GM19372 (cell line): ENCODE data around the gene CLEC18C.
"Not testable (repeated sequence)": the region's sequence is repeated elsewhere in the genome, so short reads cannot be mapped to it uniquely, and the experiment has no call there.

ENCODE experiments used
- ATAC-seq: cut with Tn5 transposase; IDR thresholded peaks from one replicate; pipeline ENCODE4 v1.9.1; 2021; ENCODE audit warnings: mild to moderate bottlenecking, low read depth, moderate library complexity; ENCODE audit not compliant: unreplicated experiment

The CLEC18C gene

DNA sequence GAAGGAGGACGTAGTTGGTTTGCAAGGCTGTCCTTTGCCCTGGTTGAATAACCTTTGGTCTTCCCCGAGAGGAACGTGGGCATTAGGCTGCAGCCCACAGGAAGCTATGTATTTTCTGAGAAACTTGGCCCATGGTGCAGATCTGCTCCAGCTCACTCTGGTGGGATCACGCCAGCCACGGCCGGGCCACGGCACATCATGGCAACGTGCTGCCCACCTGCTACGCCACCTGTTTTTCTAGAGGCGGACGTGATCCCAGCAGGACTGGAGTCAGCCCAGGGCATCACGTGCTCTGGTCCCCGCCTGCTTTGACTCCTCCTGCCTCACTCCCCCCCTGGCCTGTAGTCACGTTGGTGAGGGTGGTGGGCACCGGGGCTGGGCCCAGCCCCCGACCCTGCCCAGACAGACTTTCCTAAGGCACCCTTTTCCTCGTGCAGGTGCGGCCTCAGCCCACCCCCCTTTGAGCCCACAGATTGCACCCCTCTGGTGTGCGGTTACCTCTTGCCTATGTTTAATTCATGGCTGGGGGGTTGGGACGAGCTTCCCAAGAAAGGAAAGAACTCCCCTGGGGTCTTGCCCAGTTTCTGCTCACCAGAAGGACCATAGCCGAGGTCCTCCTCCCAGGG lies at the start of gene CLEC18C:
CLEC18C (plus strand) TSS at position 576 of the 626 bp plus-strand sequence. CDS start 492 bp downstream, outside the sequence.
- not testable (repeated sequence) for ATAC-seq

DNA sequence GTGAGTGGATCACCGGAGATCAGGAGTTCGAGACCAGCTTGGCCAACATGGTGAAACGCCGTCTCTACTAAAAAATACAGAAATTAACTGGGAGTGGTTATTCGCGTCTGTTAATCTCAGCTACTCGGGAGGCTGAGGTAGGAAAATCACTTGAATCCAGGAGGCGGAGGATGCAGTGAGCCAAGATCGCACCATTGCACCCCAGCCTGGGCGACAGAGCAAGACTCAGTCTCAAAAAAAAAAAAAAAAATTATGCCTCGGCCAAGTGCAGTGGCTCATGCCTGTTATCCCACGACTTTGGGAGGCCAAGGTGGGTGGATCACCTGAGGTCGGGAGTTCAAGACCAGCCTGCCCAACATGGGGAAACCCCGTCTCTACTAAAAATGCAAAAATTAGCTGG lies 49.8 kb upstream of the CLEC18C start:
- ATAC-seq, result not testable (repeated sequence)

DNA sequence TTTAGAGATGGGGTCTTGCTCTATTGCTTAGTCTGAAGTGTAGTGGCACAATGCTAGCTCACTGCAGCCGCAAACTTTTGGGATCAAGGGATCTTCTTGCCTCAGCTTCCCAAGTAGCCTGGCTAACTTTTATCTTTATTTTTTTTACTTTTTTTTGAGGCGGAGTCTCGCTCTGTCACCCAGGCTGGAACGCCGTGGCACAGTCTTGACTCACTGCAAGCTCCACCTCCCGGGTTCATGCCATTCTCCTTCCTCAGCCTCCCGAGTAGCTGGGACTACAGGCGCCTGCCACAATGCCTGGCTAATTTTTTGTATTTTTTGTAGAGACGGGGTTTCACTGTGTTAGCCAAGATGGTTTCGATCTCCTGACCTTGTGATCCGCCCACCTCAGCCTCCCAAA lies 47.4 kb upstream of the CLEC18C start:
- ATAC-seq, result not testable (repeated sequence)

DNA sequence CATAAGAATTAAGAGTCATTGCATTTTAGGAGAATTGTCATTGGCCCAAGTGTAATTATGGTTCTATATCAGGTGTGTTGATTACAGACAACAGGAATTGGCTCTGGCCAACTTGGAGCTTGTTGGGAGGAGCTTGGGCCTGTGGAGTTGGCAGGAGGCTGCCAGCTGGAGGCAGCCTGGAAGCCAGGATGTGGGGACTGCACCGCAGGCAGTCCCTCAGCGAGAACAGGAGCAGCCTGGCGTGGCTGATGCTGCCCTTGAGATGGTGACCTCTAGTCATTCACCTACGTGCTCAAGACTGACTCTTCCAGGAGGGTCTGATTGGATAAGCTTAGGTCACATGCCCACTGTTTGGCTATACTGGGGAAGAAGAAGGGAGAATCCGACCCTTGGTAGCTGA lies 45.9 kb upstream of the CLEC18C start:
- not testable (repeated sequence) for ATAC-seq

DNA sequence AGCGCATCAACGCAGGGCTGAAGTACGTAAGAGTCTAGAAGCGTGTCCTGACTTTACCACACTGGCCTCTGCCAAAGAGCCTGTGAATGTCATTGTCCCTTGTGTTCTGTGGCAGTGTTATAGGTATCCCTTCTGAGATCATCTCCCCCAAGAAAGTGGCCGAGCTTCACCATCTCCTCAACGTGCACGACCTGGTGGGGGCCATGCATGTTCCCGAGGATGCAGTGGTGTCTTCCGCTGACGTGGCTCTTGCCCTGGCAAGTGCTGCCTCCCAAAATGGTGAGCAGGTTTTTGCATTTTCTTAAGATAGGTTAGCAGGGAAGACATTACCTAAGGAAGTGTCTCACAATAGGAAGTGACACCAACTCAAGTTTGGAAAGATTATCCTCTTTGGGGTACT lies 44.7 kb upstream of the CLEC18C start:
- not testable (repeated sequence) for ATAC-seq

DNA sequence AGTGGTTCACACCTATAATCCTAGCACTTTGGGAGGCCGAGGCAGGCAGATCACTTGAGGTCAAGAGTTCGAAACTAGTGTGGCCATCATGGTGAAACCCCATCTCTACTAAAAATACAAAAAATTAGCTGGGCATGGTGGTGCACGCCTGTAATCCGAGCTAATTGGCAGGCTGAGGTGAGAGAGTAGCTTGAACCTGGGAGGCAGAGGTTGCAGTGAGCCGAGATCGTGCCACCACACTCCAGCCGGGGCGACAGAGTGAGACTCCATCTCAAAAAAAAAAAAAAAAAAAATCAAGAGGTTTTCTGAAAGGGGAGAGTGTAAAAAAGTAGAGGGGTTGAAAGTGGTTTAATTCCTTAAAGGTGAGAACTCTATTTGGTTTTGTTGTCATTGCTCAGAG lies 37.8 kb upstream of the CLEC18C start:
- not testable (repeated sequence) for ATAC-seq

DNA sequence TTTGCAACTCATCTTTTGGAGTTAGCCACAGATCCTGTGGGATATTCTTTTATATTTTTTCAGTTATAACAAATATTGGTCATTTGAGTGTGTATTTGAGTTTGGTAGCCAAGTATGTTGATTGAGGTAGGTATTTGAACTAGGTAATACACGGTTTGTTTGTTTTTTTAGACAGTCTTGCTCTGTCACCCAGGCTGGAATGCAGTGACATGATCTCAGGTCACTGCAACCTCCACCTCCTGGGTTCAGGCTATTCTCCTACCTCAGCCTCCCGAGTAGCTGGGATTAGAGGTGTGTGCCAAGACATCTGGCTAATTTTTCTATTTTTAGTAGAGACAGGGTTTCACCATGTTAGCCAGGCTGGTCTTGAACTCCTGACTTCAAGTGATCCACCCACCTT lies 37.0 kb upstream of the CLEC18C start:
- not testable (repeated sequence) for ATAC-seq

DNA sequence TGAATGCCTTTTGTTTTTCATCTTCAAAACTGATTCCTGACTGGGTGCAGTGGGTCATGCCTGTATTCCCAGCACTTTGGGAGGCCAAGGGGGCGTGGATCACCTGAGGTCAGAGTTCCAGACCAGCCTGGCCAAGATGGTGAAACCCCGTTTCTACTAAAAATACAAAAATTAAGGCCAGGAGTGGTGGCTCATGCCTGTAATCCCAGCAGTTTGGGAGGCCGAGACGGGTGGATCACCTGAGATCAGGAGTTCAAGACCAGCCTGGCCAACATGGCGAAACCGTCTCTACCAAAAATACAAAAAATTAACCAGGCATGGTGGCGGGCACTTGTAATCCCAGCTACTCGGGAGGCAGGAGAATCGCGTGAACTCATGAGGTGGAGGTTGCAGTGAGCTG lies 30.8 kb upstream of the CLEC18C start:
- not testable (repeated sequence) for ATAC-seq

DNA sequence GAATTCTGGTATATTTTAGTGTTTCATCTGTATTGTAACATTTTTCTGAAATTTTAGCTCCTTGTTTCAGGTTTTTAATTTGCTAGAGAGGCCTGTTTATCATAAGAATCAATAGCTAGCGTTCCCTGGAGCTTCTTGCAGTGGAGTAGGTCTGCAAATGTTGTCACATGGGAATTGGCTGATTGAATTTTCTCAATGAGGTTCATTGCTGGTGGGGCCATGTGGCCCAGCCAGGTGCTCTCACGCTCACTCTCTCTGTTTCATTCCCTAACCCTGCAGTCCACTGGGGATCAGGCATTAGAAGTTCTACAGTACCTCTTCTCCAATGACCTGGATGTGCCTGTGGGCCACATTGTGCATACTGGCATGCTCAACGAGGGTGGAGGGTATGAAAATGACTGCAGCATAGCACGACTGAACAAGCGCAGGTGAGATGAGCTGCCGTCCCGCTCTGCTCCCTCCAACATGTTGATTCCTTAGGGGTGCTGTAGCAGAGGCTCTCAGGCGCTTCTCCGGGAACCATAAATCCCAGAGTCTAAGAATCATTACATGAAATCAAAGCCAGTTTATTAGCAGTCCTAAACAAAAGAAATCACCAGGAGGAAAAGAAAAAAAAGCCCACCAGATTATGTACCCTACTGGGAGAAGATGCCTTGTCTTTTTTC lies 30.2 kb upstream of the CLEC18C start:
- ATAC-seq, result not testable (repeated sequence)

DNA sequence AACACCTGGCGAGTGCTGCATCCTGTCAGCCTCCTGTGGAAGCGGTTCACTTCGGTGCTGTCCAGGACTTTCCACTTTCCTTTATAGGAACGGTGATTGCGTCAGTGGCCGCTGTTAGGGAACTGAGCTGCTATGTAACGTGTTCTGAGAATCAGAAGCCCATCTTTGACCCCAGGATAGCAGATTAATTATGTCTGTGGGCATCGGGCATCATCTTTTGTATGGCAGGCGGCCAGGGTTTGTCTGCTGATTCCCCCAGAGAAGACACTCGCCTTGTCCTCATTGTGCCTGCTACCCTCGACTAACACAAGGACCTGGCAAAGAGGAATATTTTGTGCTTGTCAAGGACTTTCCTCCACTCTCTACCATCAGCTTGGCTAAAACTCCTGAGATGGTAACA lies 25.7 kb upstream of the CLEC18C start:
- ATAC-seq, result not testable (repeated sequence)

DNA sequence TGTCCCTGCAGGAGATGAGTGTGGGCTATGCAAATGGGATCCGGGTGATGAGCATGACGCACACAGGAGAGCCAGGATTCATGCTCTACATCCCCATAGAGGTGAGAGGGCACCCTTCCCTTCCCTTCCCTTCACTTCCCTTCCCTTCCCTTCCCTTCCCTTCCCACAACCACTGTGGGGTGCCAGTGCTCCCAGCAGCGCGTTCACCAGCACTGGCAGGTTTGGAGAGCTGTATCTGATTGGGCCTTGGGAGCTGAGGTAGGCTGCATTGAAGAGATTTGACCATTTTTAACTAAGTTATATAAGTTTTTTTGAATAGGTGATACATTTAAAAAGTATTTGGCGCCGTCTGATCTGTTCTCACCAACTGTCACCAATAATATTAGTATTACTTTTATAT lies 25.1 kb upstream of the CLEC18C start:
- ATAC-seq, result not testable (repeated sequence)

DNA sequence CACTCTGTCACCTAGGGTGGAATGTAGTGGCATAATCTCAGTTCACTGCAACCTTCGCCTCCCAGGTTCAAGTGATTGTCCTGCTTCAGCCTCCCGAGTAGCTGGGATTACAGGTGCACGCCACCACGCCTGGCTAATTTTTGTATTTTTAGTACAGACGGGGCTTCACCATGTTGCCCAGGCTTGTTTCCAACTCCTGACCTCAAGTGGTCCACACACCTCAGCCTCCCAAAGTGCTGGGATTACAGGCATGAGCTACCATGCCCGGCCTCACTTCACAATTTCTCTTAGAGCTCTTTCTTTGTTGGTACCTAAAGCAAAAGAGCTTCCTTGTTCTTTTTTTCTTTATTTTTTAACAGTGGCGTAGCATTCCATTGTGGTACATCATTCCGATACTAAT lies 24.3 kb upstream of the CLEC18C start:
- not testable (repeated sequence) for ATAC-seq

DNA sequence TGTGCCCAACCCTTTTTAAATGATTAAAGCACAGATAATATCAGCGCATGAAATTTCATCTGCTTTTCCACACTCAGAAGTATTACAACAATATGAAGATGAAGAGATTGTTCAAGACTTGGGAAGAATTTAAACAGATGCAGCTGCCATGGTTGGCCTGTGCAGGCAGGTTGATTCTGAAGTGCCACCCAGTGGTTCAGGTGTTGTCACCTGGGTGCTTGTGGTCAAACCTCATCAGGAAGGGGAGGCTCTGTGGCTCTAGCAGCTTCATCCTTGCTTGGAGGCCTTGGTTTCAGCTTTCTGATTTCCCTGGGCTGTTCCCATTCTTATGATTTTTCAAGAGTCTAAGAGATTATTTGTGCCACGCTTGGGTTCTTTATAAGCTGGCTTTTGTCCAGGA lies 22.2 kb upstream of the CLEC18C start:
- ATAC-seq, result no peak

DNA sequence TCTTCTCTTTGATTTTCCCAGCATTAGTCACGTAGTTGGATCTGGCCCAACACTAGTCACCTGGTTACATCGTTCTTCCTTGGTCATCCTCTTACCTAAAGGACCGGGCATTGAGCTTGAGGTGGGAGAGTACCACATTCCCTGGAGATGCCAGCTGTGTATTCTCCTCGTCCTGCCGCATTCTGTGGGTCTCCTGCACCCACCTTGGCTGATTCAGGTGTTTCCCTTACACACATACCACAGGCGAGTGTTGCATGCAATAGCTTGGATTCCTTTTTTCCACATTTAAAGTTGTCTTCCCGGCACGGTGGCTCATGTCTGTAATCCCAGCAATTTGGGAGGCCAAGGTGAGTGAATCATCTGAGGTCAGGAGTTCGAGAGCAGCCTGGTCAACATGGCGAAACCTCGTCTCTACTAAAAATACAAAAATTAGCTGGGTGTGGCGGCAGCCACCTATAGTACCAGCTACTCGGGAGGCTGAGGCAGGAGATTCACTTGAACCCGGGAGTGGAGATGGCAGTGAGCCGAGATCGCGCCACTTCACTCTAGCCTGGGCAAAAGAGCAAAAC lies 21.6 kb upstream of the CLEC18C start:
- no peak for ATAC-seq

DNA sequence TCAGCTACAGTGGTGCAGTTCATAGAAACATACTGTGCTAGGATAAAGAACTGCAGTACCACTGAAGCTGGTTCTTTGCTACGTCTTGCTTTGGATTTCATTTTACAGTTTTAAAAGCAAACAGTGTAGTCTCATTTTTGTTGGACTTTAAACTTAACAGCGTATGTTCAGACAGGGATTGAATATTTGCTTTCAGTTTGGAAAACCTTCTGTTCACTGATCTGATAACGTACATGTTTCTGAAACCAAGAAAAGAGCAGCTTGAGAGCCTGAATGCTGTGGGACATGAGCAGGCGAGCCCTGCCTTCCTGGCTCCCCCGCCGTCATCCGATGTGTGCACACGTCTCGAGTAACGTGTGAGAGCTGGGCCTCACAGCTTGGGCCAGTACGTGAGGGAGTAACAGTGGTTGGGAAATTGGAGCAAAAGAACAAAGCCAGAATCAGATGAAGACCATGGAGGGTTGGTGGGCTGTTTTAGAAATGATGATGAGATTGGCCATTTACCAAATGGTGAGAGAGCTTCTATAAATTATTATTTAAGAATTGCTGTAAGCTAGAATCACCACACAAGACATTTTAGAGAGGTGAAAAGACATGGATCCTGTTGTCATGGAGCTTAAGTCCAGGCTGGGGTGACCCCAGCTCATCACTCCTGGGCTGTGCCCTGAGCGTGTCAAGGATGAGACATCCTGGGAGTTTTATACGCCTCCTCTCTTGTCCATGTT lies 20.8 kb upstream of the CLEC18C start:
- ATAC-seq, result no peak

DNA sequence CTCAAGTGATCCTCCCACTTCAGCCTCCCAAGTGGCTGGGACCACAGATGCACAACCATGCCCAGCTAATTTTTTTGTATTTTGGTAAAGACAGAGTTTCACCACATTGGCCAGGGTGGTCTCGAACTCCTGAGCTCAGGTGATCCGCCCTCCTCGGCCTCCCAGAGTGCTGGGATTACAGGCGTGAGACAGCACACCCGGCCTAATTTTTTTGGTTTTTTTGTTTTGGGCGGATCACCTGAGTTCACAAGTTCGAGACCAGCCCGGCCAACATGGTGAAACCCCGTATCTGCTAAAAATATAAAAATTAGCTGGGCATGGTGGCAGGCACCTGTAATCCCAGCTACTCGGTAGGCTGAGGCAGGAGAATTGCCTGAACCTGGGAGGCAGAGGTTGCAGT lies 18.9 kb upstream of the CLEC18C start:
- ATAC-seq, result not testable (repeated sequence)

DNA sequence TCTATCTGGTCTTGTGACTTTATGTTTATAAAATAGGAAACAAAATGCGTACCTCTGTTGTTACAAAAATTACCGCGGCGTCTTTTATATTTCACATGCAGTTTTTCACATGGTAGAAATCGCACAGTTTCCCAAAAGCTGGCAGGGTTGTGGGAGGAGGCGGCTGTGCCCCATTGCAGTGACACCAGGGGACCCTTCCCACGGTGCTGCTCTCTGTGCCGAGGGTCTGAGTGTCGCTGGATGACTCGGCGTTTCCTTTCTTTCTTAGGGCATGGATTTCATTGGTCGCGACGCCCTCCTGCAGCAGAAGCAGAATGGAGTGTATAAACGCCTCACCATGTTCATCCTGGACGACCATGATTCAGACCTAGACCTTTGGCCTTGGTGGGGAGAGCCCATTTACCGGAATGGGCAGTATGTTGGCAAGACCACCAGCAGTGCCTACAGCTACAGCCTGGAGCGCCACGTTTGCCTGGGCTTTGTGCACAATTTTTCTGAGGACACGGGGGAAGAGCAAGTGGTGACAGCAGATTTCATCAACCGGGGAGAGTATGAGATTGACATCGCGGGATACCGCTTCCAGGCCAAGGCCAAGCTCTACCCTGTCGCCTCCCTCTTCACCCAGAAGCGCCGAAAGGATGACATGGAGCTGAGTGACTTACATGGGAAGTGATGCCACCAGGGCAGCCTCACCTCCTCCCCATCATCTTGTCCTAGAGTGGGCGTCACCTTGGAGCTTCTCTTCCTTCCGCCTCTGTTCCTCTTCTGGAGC lies 17.2 kb upstream of the CLEC18C start:
- no peak for ATAC-seq

DNA sequence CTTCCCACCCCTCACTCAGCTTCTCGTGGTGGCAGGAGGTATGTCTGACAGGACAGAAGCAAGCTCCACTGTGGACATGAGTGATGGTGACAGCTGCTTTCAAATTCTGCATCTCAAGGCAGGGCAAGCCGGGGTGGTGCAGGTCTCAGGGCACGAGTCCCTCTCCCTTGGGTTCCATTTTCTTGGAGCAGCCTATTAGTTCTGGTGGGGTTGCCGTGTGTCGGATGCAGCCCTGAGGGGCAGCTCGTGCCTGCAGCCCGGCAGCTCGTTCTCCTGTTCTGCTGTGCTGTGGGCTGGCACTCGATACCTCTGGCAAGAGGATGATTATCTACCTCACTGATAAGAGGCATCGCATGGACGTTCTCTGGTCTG lies 16.5 kb upstream of the CLEC18C start:
- no peak for ATAC-seq

DNA sequence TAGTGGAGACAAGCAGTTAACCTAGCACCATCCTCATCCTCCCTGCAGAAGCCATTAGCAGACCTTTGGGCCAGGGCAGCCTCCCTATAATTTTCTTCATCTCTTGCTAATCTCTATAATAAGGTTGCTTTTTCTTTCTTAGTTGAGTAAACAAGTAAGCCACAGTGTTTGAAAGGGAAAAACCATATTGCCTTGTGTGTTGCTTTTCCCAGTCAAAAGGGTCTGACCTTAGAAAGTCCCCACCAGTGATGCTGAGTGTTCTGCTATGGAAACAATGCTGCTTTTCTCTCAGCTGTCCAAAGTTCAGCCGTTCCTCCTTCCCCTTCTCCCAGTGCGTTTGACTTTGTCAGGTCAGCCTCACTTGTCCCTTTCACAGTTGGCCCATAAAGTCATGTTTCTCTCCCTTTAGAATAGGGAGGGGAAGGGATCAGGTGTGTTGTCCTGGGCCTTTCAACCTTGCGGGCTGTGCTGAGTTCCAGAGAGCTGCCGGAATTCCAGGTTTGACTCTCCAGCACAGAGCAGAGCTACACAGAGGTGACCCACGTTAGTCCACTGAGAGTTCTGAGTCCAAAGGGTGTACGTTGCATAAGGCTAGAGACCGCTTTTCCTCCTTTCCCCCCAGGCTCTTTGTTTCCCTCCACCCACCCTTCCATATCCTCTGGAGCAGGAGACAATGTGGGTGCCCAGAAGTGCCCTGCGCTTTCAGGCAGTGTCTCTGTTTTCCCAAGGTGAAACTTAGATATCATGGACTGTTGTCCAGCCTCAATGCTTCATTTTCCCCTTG lies 15.9 kb upstream of the CLEC18C start:
- no peak for ATAC-seq
